Mucosa of descending colon (tissue), 3 donors: ENCODE measurements around the gene CYB561. TPM values are rescaled to one million over a fixed set of nuclear protein-coding genes. Genes with fewer than 3 reads are reported as not detected.

Experiments used
- ATAC-seq: fragments of 200-7000 bp; cut with Tn5 transposase; one replicate; pipeline ENCODE4 v1.9.1; 2020; ENCODE audit warnings: mild to moderate bottlenecking, moderate library complexity
- DNase-seq, 3 donors: peaks; one replicate each; pipeline ENCODE4 v3.0.0-alpha.2; 2020
- H3K36me3 ChIP-seq: fragments of 200-600 bp; one replicate; pipeline ENCODE4 v1.8.0; 2021; ENCODE audit warnings: low read depth, mild to moderate bottlenecking
- H3K4me1 ChIP-seq: fragments of 200-600 bp; one replicate; pipeline ENCODE4 v1.8.0; 2021; ENCODE audit warnings: low read depth, mild to moderate bottlenecking
- H3K4me3 ChIP-seq: fragments of 200-600 bp; one replicate; pipeline ENCODE4 v1.8.0; 2021; ENCODE audit warnings: mild to moderate bottlenecking
- H3K9me3 ChIP-seq: fragments of 200-600 bp; one replicate; pipeline ENCODE4 v1.8.0; 2021; ENCODE audit warnings: mild to moderate bottlenecking
- intact Hi-C, 2 donors: fragments of 100-400 bp; cut with DNase I in 1 of 2; cut with micrococcal nuclease in 1 of 2; formaldehyde crosslinking; loops; one replicate each; pipeline versions ENCODE4 v1.11.0 to v1.11.1; 2022; cut with DNase I, micrococcal nuclease
- total RNA-seq, 3 donors: library from RNA; stranded (reverse); fragmentation: NEBNext Ultra II Directional in 2 of 3; extraction: Animal tissue kit (Norgen Biotek cat#: 25700) in 2 of 3; gene quantifications; one replicate each; pipeline versions ENCODE4 v1.2.1 to v1.2.4, GENCODE V29; 2021 to 2023
- TF ChIP-seq, protein P1 (sequence below): fragments of 200-600 bp; IDR thresholded peaks from one replicate; pipeline ENCODE4 v1.8.0; 2022; ENCODE audit warnings: antibody characterized with exemption, mild to moderate bottlenecking
- donor health status: DM: no; HTN: no; CAD: no; lungs with moderate emphysema.
- donor health status: DM: no; HTN: no; CAD: no.
- donor health status: DM: no; HTN: yes; CAD: no.

CYB561 gene
- total RNA-seq, 3 donors from 2014 or later: 38.1 to 54.9 (median 51.3) TPM

DNA sequence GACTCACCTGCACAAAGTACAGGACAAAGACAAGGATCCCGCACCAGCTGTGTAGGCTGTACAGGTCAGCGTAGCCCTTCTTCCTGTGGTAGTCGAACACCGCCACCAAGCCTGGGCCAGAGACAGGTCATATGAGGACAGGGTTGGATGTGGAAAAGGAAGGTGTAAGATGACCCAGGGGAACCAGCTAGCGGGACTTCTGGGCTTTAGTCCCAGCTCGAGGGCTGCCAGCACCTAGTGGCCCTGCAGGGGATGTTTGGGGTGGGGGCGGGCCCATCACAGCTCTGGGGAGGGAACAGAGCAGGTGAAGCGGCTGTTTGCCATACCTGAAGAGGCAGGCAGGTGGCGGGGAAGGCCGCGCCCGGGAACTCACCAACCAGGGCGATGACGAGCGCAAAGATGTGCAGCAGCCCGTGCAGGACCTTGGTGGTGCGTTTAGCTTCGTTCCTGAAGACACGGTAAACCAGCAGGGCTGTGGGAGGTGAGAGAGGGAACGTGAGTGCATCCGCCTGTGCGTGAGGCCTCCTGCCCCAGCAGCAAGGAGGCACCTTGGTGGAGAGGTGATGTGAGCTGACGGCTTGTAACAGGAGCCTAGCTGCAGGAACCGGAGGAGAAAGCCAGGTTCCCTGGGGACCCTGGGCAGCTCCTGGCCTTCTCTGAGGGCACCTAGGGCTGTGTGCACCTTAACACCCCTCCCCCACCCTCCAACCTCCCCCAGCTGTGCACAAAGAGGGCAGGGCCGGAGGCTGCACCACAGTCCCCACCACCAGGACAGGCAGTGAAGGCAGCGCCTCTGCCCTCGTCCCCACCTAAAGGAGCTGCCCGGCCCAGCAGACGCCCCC, 10.2 kb downstream of the CYB561 start:
- H3K4me3 ChIP-seq: no peak overlapping the region
- no peaks in the 10 kb centered on the region for H3K9me3 ChIP-seq
- intact Hi-C loops: no loop called here
- TF ChIP-seq, protein P1, sequence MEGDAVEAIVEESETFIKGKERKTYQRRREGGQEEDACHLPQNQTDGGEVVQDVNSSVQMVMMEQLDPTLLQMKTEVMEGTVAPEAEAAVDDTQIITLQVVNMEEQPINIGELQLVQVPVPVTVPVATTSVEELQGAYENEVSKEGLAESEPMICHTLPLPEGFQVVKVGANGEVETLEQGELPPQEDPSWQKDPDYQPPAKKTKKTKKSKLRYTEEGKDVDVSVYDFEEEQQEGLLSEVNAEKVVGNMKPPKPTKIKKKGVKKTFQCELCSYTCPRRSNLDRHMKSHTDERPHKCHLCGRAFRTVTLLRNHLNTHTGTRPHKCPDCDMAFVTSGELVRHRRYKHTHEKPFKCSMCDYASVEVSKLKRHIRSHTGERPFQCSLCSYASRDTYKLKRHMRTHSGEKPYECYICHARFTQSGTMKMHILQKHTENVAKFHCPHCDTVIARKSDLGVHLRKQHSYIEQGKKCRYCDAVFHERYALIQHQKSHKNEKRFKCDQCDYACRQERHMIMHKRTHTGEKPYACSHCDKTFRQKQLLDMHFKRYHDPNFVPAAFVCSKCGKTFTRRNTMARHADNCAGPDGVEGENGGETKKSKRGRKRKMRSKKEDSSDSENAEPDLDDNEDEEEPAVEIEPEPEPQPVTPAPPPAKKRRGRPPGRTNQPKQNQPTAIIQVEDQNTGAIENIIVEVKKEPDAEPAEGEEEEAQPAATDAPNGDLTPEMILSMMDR: peak; percentile 10
- peaks cover 37% of the 10 kb centered on the region for H3K4me1 ChIP-seq
- DNase-seq: peak; percentile 63 to 68 (median 68)
- ATAC-seq: peak; percentile 53
- no peaks in the 10 kb centered on the region for H3K36me3 ChIP-seq

DNA sequence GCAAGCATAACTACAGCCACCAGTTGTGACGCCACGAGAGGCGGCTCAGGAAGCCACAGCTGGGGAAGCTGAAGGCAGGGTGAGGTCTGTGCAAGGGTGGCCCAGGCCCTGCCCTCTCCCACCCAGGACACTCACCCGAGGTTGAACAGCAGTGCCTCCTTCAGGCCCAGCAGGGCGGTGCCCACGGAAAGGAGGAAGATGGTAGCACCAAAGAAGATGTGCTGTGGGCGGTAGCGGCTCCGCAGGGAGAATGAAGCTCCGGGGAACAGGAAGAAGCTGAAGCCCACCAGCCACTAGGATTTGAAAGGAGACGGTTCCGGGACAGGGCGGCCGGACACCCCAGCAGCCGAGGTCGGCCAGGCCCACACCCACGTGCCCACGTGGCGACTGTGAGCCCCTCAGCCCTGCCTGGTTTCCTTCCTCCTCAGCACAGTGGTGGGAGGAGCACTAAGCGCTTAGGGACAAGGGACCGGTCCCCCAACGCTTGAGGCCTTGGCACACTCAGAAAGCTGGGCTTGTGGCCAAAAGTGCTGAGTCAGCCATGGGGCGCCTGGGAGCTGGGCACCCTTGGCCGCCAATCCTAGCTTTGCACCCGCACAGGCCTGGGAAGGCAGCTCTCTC, 11.0 kb downstream of the CYB561 start:
- no peaks in the 10 kb centered on the region for H3K36me3 ChIP-seq
- H3K9me3 ChIP-seq: no peaks in the 10 kb centered on the region
- peaks cover 39% of the 10 kb centered on the region for H3K4me1 ChIP-seq
- TF ChIP-seq, protein P1: no peak
- peak; percentile 59 for ATAC-seq
- peak; percentile 81 to 84 (median 82) for DNase-seq
- H3K4me3 ChIP-seq: no peak overlapping the region
- intact Hi-C loops: no loop called here

DNA sequence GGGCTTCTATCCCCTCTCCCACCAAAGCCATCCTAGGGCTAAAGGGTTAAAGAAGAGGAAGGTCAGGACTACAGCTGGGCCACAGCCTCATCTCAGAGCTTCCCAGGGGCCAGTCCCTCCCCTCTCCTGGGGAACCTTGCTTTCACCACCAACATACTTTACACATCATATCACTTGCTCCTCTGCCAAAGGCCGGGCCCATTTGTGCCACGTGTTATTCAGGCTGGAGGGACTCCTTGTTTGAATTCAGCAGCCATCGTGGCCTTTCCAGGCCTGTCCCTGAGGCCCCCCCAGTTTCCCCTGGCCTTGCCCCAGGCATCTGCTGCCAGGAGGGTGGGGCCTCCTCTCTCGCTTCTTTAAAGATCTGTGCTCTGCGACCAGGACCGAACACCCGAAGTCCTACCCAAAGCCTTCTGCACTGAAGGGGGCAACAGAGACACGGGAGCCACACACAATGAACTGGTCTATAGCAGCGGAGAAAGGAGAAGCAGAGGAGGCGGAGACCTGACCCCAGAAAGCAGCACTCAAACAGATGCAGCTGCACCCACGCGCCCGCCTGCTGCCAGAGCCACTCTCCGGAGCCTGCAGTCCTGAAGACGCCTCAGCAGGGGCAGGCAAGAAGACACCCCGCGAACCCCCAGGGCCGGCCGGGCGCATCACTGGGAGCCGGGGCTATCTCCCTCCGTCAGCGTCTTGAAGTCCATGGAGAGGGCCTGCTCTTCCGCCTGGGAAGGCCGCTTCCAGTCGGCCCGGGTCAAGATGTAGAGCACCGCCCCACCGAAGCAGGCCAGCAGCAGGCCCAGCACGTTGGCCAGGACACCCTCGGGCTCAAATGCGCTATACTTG, 12.1 kb downstream of the CYB561 start:
- ATAC-seq (peak; percentile 1), DNase-seq (peak; percentile 47 to 69 (median 53))
- Histone ChIP-seq H3K4me1 (peaks cover 39% of the 10 kb centered on the region), H3K4me3 (no peak overlapping the region), H3K9me3 (no peaks in the 10 kb centered on the region), H3K36me3 (no peaks in the 10 kb centered on the region)
- TF ChIP-seq, protein P1: no peak
- intact Hi-C loops: no loop called here

DNA sequence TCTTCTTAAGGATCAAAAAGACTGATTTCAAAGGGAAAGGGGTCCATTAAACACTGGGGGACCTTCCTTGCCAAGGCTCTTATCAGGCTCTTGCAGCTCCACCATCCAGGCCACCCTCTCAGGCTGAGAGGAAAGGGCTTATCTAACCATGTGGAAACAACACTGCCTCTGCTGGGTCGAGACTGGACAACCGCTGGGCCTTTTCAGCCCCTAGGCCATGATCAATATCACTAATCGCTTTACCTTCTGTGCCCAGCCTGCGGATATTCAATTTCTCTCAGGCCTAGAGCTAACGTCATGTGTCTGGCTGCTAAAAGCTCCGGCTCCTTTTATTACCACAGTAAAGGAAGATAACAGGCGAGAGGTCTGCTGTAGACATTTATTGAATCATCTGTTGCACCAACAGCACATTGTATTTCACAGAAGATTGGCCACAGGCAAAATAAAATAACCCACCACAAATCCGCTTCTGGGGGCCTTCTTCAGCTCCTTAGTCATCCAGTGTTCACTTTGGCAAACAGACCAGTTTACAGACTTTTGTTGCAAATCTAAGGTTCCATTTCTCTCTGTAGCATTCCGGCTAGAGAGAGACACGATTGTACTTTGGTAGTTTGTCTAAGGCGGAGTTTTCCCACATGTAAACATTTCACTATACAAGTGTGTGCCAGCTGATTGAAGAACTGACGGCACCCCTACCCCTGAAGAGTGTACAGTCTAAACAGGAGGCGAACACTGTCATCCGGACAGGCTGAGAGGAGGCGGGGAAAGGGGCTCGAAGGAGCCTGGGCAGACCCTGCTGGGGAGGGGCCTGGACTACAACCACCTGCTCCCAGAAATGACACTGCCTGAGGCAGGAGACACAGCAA, 13.9 kb downstream of the CYB561 start:
- TF ChIP-seq, protein P1: no peak
- Histone ChIP-seq H3K36me3 (no peaks in the 10 kb centered on the region), H3K9me3 (no peaks in the 10 kb centered on the region), H3K4me3 (no peak overlapping the region), H3K4me1 (peaks cover 39% of the 10 kb centered on the region)
- peak in 2 of 3 donors; percentile 55 to 59 for DNase-seq
- ATAC-seq: peak; percentile 77
- intact Hi-C loops: no loop called here

DNA sequence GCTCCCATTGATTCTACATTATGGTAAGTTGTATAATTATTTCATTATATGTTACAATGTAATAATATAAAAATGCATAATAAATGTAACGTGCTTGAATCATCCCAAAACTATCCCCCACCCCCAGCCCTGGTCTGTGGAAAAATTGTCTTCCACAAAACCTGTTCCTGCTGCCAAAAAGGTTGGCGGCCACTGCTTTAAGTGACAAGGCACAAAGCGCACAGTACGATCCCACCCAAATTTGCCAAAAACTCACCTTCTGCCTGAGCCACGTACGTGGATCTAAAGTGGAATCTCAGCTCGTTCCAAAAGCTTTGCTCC, 14.5 kb downstream of the CYB561 start:
- H3K9me3 ChIP-seq: no peaks in the 10 kb centered on the region
- no peak overlapping the region for H3K4me3 ChIP-seq
- intact Hi-C loops: no loop called here
- ATAC-seq (no peak), DNase-seq (peak in 1 of 3 donors; percentile 20)
- H3K36me3 ChIP-seq: no peaks in the 10 kb centered on the region
- TF ChIP-seq, protein P1: no peak
- H3K4me1 ChIP-seq: peaks cover 39% of the 10 kb centered on the region
